GM19324 (cell line): ENCODE measurements around the gene SFTPA2.
"Not testable (repeated sequence)": the region's sequence is repeated elsewhere in the genome, so short reads cannot be mapped to it uniquely, and the experiment has no call there.

Experiments used
- ATAC-seq: cut with Tn5 transposase; IDR thresholded peaks from one replicate; pipeline ENCODE4 v1.9.1; 2021; ENCODE audit warnings: mild to moderate bottlenecking, moderate library complexity; ENCODE audit not compliant: unreplicated experiment, low FRiP score

The SFTPA2 gene

GRCh38 chr10:79516532-79517205, 43.5 kb downstream of the SFTPA2 start:
- not testable (repeated sequence) for ATAC-seq

- ATAC-seq = not testable (repeated sequence)
Observed at GRCh38 chr10:79511891-79512583, 48.2 kb downstream of the SFTPA2 start, which contains the start of gene EIF5AL1. Gene EIF5AL1 (plus strand): TSS chr10:79512533. CDS start chr10:79512650, 117 bp downstream.

- ATAC-seq = not testable (repeated sequence)
Observed at GRCh38 chr10:79509934-79510508, 50.2 kb downstream of the SFTPA2 start.

- not testable (repeated sequence) for ATAC-seq
Observed at GRCh38 chr10:79509306-79509933, 50.8 kb downstream of the SFTPA2 start.

GRCh38 chr10:79508245-79508644, 52.0 kb downstream of the SFTPA2 start:
- not testable (repeated sequence) for ATAC-seq

GRCh38 chr10:79507440-79508167, 52.6 kb downstream of the SFTPA2 start:
- no peak for ATAC-seq
